GM13976 (cell line): ENCODE results near the gene AGAP4.
"Not testable (repeated sequence)": the region's sequence is repeated elsewhere in the genome, so short reads cannot be mapped to it uniquely, and the experiment has no call there.

Source experiments
- DNase-seq: peaks from one replicate; pipeline ENCODE4 v3.0.0; 2012; ENCODE audit warnings: low spot score
- in situ Hi-C: fragments of 300-500 bp; cut with MboI; formaldehyde crosslinking; loops from one replicate; pipeline ENCODE4 v1.12.0; 2022; ENCODE audit warnings: low sequenced_read_pairs, mixed read lengths, inconsistent platforms; ENCODE audit not compliant: unreplicated experiment
- TF ChIP-seq, protein P1 (sequence below): IDR thresholded peaks from 2 replicates; pipeline ENCODE4 v1.5.1; 2012; ENCODE audit warnings: borderline replicate concordance, mild to moderate bottlenecking; ENCODE audit not compliant: insufficient read depth; ENCODE audit errors: extremely low read depth, missing control alignments, control extremely low read depth

Gene AGAP4

DNA sequence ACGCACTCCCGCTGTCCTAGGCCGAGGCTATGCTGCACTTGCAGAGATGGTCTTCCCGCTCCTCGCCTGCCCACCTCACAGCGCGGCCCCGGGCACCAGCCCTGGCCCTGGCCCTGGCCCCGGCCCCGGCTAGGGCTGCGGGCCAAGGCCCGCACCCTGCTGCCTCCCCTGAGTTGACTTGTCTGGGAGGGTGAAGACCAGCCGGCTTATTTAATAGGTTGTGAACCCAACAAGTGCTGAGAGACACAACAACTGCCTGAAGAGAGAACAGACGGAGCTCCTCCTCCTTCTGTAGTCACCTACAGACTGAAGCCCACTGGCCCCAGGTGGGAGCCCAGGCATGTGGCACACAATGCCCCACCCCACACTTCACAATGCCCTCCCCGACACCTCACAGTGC is at the start of gene AGAP4:
TSS of gene AGAP4 (minus strand) at position 101 of the 400 bp plus-strand sequence. CDS start 153 bp downstream, outside the sequence.
- in situ Hi-C loops, DNase-seq: not testable (repeated sequence)

- in situ Hi-C loops, DNase-seq: not testable (repeated sequence)
Observed at GRCh38 chr10:45890721-45891120, 43.4 kb upstream of the AGAP4 start.

GRCh38 chr10:45889539-45890230 is 42.4 kb upstream of the AGAP4 start:
- DNase-seq, in situ Hi-C loops: not testable (repeated sequence)

DNA sequence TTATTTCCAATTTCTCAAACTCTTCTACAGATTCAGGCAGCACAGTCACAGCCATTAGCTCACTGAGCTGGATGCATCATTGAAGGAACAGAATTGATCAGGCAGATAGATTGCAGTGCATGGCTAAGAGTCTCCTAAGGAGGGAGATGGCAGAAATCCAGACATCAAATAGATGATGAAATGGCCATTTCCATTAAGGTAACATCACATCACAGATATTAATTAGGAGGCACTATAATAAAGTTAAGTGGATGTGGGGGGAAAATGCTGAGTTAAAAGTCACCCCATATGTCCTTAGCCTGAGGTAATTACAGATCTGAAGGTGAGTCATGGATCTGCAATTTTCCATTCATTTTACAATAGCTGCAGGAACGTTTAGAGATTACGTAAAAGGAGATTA is 35.6 kb upstream of the AGAP4 start:
- in situ Hi-C loops, DNase-seq: not testable (repeated sequence)

- DNase-seq, in situ Hi-C loops: not testable (repeated sequence)
Observed at GRCh38 chr10:45865404-45865803, 18.1 kb upstream of the AGAP4 start.

DNA sequence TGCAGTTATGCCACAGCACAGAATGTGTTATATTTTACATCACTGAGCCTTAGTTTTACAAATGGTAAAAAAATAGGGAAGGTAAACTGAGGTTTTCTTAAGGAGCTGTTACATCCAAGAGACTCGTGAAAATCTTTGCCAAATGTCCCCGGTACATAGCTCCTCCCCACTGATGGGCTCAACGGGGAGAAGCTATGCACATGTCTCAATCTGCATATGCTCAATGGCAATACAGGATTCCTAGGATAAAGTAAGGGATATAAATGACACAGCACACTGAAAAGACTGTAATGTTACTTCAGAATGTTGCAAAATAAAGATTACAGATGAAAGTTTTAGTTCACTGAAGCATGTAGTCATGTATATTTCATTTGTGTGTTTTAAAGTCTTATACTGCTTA is 17.0 kb upstream of the AGAP4 start:
- in situ Hi-C loops = not testable (repeated sequence)

DNA sequence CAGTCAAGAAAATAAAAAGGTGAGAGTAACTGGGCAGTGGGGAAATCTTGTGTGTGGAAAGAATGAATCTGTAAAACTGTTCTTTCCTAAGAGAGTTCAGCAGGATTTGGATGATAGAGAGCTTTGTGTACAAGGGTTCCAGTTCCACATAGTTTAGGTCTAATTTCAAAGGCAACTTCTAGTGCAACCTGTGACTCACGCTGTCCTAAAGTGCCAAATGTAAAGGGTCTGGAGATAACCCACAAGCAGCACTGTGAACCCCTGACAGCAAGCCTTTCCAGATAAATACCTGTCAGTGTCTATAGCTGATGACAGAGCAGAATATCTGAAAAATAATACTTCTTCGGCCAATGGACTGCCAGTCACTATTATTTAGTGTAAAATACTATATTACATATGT is 16.3 kb upstream of the AGAP4 start:
- DNase-seq, in situ Hi-C loops: not testable (repeated sequence)

More for the DNA sequence above, 17.0 kb upstream of the AGAP4 start:
- not testable (repeated sequence) for DNase-seq

DNA sequence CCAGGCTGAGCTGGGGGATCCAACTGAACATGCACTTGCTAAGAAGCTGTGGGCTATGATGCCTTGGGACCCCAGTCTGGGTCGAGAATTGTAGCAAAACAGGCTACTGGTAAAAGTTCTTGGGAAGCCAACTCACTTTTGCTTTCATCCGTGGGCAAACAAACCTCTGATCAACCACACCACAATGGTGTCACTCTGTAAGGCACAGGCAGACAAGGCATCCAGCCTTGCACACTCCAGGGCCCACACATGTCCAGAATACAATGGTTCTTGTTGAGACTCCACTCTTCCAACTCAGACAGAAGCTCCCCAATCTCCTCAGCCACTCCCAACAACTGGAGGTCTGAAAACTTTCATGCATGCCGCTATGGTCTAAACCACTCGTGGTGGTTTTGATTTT is 10.6 kb upstream of the AGAP4 start:
- DNase-seq, in situ Hi-C loops: not testable (repeated sequence)

- in situ Hi-C loops, DNase-seq: not testable (repeated sequence)
Observed at GRCh38 chr10:45848467-45848866, 1.2 kb upstream of the AGAP4 start.

GRCh38 chr10:45822918-45823317 is 24.4 kb downstream of the AGAP4 start:
- DNase-seq, in situ Hi-C loops: not testable (repeated sequence)

GRCh38 chr10:45820107-45820830 is 27.0 kb downstream of the AGAP4 start:
- in situ Hi-C loops, DNase-seq: not testable (repeated sequence)

GRCh38 chr10:45819552-45819951 is 27.7 kb downstream of the AGAP4 start:
- in situ Hi-C loops = no loop called here
- TF ChIP-seq, protein P1, sequence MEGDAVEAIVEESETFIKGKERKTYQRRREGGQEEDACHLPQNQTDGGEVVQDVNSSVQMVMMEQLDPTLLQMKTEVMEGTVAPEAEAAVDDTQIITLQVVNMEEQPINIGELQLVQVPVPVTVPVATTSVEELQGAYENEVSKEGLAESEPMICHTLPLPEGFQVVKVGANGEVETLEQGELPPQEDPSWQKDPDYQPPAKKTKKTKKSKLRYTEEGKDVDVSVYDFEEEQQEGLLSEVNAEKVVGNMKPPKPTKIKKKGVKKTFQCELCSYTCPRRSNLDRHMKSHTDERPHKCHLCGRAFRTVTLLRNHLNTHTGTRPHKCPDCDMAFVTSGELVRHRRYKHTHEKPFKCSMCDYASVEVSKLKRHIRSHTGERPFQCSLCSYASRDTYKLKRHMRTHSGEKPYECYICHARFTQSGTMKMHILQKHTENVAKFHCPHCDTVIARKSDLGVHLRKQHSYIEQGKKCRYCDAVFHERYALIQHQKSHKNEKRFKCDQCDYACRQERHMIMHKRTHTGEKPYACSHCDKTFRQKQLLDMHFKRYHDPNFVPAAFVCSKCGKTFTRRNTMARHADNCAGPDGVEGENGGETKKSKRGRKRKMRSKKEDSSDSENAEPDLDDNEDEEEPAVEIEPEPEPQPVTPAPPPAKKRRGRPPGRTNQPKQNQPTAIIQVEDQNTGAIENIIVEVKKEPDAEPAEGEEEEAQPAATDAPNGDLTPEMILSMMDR = no peak
- DNase-seq = no peak

DNA sequence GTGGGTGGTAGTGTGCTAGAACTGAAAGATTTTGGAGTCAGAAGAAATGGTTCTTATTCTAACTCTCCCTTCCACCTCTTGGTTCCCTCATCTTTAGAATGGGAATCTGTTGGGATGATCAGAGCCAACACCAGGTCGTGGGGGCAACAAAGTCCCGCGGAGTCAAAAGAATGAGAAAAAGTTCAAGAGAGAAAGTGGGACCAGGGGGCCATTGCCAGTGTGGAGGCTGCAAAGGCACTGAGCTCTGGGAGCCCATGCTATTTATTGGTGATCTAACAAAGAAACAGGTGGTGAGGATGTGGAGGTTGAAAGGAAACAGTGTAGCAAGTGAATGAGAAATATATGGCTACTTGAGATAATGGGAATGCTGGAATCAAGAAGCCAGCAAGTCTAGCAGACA is 29.4 kb downstream of the AGAP4 start:
- in situ Hi-C loops = no loop called here
- no peak for DNase-seq

More for the DNA sequence above, 29.4 kb downstream of the AGAP4 start:
- TF ChIP-seq, protein P1 = no peak
